Caco-2 (cell line): ENCODE results near the gene CRABP2. TPM values are rescaled to one million over a fixed set of nuclear protein-coding genes. Genes with fewer than 3 reads are reported as not detected.

ENCODE experiments used
- BruUV-seq: library from RNA; stranded (reverse); fragments of 400-500 nt; replicated peaks from 2 replicates; lab custom pipeline; 2021; lab: Mats Ljungman, UMichigan
- CTCF ChIA-PET: fragments of 300-600 bp; sonication (Branson Sonifier 250); formaldehyde crosslinking; loops from one replicate; lab custom pipeline; 2022; ENCODE audit warnings: antibody characterized with exemption; lab: Charles Lee
- POLR2A ChIA-PET: fragments of 300-600 bp; sonication (Branson Sonifier 250); formaldehyde crosslinking; loops from one replicate; lab custom pipeline; 2022; ENCODE audit warnings: antibody characterized with exemption; lab: Charles Lee
- DNase-seq, 2 experiments: peaks; one replicate each; pipeline versions ENCODE4 v3.0.0 to v3.0.0-alpha.2; 2020 to 2022
- H3K27me3 ChIP-seq: replicated peaks from 2 replicates; pipeline ENCODE4 v1.6.0; 2011; ENCODE audit warnings: low read length; ENCODE audit not compliant: control insufficient read depth, insufficient read depth
- H3K36me3 ChIP-seq: 2 replicates; pipeline ENCODE4 v1.5.1; 2011; ENCODE audit warnings: low read length; ENCODE audit not compliant: control insufficient read depth, insufficient read depth
- H3K4me1 ChIP-seq: fragments of 250-450 bp; sonication (Bioruptor Pico); 2 replicates; pipeline ENCODE4 v1.5.1; 2020; ENCODE audit warnings: mild to moderate bottlenecking
- H3K4me3 ChIP-seq: 2 replicates; pipeline ENCODE4 v1.5.1; 2011; ENCODE audit warnings: low read depth, mild to moderate bottlenecking, control low read depth, low read length
- H3K9me3 ChIP-seq: fragments of 250-450 bp; sonication (Bioruptor Pico); 2 replicates; pipeline ENCODE4 v1.5.1; 2020; ENCODE audit warnings: mild to moderate bottlenecking, moderate library complexity
- H3K27ac Mint-ChIP-seq: one replicate; pipeline ENCODE4 v1.8.0; 2022; ENCODE audit warnings: mixed read lengths; ENCODE audit not compliant: unreplicated experiment
- H3K27me3 Mint-ChIP-seq: one replicate; pipeline ENCODE4 v1.8.0; 2022; ENCODE audit warnings: mixed read lengths; ENCODE audit not compliant: insufficient read depth, unreplicated experiment
- H3K36me3 Mint-ChIP-seq: one replicate; pipeline ENCODE4 v1.8.0; 2022; ENCODE audit warnings: mild to moderate bottlenecking, mixed read lengths; ENCODE audit not compliant: insufficient read depth, unreplicated experiment
- H3K4me1 Mint-ChIP-seq: one replicate; pipeline ENCODE4 v1.8.0; 2022; ENCODE audit warnings: low read depth, mixed read lengths; ENCODE audit not compliant: unreplicated experiment
- H3K4me3 Mint-ChIP-seq: one replicate; pipeline ENCODE4 v1.8.0; 2022; ENCODE audit warnings: mild to moderate bottlenecking, moderate library complexity, mixed read lengths; ENCODE audit not compliant: unreplicated experiment
- H3K9me3 Mint-ChIP-seq: one replicate; pipeline ENCODE4 v1.8.0; 2022; ENCODE audit warnings: mixed read lengths; ENCODE audit not compliant: unreplicated experiment
- intact Hi-C: fragments of 100-400 bp; cut with micrococcal nuclease; formaldehyde crosslinking; loops from one replicate; pipeline ENCODE4 v1.10.0; 2022; ENCODE audit not compliant: unreplicated experiment
- total RNA-seq: library from RNA; stranded (reverse); gene quantifications from 2 replicates; pipeline ENCODE4 v1.2.3, GENCODE V29; 2022
- TF ChIP-seq, protein P1 (sequence below), 2 experiments: fragments of 200-600 bp in 1 of 2; IDR thresholded peaks; 1 replicate in 1 of 2; 2 replicates in 1 of 2; pipeline versions ENCODE4 v1.5.1 to v1.8.0; 2011 to 2022; ENCODE audit warnings: antibody characterized with exemption in 1 of 2, control low read depth in 1 of 2, inconsistent platforms in 1 of 2, low read depth in 1 of 2, low read length in 1 of 2, mild to moderate bottlenecking in 1 of 2, moderate library complexity in 1 of 2; ENCODE audit not compliant: insufficient read depth in 1 of 2, severe bottlenecking in 1 of 2, unreplicated experiment in 1 of 2

The CRABP2 gene
- total RNA-seq, 1 experiment from 2014 or later: 27.1 TPM

DNA sequence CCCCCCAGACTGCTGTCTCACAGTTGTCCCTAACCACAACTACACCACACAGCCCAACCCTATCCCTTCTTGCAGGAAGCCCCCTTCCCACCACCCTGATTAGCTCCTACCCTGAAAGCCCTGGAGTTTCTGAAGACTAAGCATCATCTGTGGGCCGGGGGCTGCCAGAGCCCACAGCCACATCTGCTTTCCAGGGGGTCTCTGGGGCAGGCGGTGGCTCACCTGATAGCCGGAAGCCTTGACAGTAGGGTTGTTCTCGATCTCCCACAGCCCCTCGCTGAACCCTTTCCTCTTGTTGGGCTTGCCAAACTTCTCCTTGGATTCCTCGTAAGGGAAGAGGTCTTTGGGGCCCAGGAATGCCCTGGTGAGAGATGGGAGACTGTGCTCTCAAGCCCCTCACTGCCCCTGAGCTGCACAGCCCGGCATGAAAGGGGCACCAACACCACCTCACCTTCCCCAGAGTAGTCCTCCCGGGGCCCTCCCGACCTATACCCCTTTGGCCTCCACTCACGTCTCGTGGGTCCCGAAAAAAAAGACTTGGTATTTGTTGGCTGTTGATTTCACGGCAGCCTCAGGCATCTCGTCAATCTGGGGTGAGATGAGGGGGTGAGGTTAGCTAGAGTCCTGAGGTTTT, 39.5 kb upstream of the CRABP2 start:
- Mint-ChIP-seq H3K27me3 (no peaks in the 10 kb centered on the region), H3K4me1 (peaks cover 43% of the 10 kb centered on the region), H3K9me3 (no peaks in the 10 kb centered on the region), H3K4me3 (no peak overlapping the region), H3K36me3 (peaks cover 81% of the 10 kb centered on the region), H3K27ac (peak overlapping the region; percentile 100)
- ChIA-PET CTCF (no interaction called here), POLR2A (no interaction called here)
- intact Hi-C loops: no loop called here
- TF ChIP-seq, protein P1, sequence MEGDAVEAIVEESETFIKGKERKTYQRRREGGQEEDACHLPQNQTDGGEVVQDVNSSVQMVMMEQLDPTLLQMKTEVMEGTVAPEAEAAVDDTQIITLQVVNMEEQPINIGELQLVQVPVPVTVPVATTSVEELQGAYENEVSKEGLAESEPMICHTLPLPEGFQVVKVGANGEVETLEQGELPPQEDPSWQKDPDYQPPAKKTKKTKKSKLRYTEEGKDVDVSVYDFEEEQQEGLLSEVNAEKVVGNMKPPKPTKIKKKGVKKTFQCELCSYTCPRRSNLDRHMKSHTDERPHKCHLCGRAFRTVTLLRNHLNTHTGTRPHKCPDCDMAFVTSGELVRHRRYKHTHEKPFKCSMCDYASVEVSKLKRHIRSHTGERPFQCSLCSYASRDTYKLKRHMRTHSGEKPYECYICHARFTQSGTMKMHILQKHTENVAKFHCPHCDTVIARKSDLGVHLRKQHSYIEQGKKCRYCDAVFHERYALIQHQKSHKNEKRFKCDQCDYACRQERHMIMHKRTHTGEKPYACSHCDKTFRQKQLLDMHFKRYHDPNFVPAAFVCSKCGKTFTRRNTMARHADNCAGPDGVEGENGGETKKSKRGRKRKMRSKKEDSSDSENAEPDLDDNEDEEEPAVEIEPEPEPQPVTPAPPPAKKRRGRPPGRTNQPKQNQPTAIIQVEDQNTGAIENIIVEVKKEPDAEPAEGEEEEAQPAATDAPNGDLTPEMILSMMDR (IDR thresholded peaks at IDR 0.05; ENCODE audit: insufficient read depth in 1 of 2, low read depth in 1 of 2, low read length in 1 of 2, severe bottlenecking in 1 of 2, unreplicated experiment in 1 of 2): no peak
- BruUV-seq: no TSS peak
- H3K4me3 ChIP-seq: no peak overlapping the region
- no peak for DNase-seq
- H3K27me3 ChIP-seq: no peaks in the 10 kb centered on the region
- H3K4me1 ChIP-seq: peaks cover 44% of the 10 kb centered on the region
- no peaks in the 10 kb centered on the region for H3K9me3 ChIP-seq
- peaks cover 15% of the 10 kb centered on the region for H3K36me3 ChIP-seq

DNA sequence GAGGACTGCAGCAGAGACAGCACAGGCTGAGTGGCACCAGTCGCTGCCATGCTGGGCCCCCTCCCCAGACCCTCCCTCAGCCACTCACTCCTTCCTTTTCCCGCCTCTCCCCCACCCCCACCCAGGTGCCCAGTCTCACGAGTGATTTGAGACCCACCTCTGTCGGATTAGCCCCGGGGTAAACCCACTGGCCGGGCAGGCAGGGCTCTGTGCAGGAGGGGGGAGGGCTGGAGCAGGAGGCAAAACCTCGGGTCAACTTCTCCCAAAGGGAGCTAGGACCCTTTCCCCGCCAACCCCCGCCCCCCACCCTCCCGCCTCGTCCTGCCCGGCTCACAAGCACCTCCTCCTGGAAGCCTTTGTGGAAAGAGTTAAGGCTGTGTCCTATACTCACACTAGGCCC, 39.0 kb upstream of the CRABP2 start:
- no peak for DNase-seq
- H3K9me3 ChIP-seq: no peaks in the 10 kb centered on the region
- H3K36me3 Mint-ChIP-seq: peaks cover 81% of the 10 kb centered on the region
- TF ChIP-seq, protein P1 (IDR thresholded peaks at IDR 0.05; ENCODE audit: insufficient read depth in 1 of 2, low read depth in 1 of 2, low read length in 1 of 2, severe bottlenecking in 1 of 2, unreplicated experiment in 1 of 2): no peak
- BruUV-seq: no TSS peak
- ChIA-PET CTCF (no interaction called here), POLR2A (no interaction called here)
- peaks cover 40% of the 10 kb centered on the region for H3K4me1 ChIP-seq
- H3K4me3 ChIP-seq: no peak overlapping the region
- peaks cover 43% of the 10 kb centered on the region for H3K4me1 Mint-ChIP-seq
- no peak overlapping the region for H3K4me3 Mint-ChIP-seq
- peaks cover 15% of the 10 kb centered on the region for H3K36me3 ChIP-seq
- H3K9me3 Mint-ChIP-seq: no peaks in the 10 kb centered on the region
- H3K27me3 Mint-ChIP-seq: no peaks in the 10 kb centered on the region
- intact Hi-C loops: no loop called here
- H3K27ac Mint-ChIP-seq: peak overlapping the region; percentile 67
- no peaks in the 10 kb centered on the region for H3K27me3 ChIP-seq

DNA sequence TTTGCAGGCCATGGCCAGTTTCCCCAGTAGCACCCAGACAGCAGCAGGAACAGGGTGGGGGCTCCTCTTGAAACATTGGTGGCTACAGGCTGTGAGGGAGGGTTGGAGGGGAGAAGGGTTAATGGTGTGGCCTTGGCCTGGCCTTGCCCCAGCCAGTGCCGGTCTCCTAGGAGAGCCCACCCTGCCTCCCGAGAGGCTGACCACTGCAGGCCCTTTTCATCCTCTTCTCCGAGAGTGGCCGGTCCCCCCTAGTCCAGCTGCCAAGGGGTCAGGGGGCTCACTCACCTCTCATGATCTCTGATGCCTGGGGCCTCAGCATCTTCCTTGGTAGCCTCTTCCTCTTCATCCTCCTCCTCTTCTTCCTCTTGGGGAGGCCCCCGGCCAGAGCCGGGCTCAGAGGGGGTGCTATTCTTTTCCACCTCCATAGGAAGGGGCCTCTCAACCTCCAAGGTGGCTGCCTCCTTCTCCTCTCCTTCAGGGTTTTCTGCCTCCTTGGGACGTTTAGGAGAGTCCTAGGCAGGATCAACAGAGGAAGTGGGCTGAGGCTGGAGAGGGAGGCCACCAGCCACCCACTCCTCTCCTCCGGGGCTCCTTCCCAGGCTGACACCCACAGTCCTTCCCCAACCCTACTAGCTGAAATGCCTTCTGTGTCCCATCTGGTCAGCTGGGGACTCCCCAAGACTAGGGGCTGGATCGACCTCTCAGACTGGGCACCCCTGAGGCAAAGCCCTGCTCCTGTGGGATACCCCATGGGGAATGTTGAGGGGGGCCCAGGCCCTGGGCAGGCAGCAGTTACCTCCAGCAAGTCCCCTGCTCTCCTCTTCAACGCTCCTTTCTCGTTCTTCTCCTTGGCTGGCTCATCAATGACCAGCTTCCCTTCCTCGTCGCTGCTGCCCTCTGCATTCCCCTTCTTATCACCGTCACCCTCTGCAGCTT, 38.3 kb upstream of the CRABP2 start:
- H3K36me3 Mint-ChIP-seq: peaks cover 75% of the 10 kb centered on the region
- peak overlapping the region; percentile 67 for H3K27ac Mint-ChIP-seq
- intact Hi-C loops: no loop called here
- peak overlapping the region; percentile 28 for H3K4me3 Mint-ChIP-seq
- peaks cover 33% of the 10 kb centered on the region for H3K4me1 ChIP-seq
- CTCF ChIA-PET: interaction anchor here (0.8 kb wide), 1 partner anchor 23 kb away, joined by 3 read pairs; the partner anchor contains the start of gene PRCC
- no peaks in the 10 kb centered on the region for H3K27me3 ChIP-seq
- no peaks in the 10 kb centered on the region for H3K27me3 Mint-ChIP-seq
- no peak overlapping the region for H3K4me3 ChIP-seq
- no peak for DNase-seq
- no TSS peak for BruUV-seq
- peaks cover 39% of the 10 kb centered on the region for H3K4me1 Mint-ChIP-seq
- peaks cover 13% of the 10 kb centered on the region for H3K36me3 ChIP-seq
- TF ChIP-seq, protein P1 (IDR thresholded peaks at IDR 0.05; ENCODE audit: insufficient read depth in 1 of 2, low read depth in 1 of 2, low read length in 1 of 2, severe bottlenecking in 1 of 2, unreplicated experiment in 1 of 2): no peak
- H3K9me3 ChIP-seq: no peaks in the 10 kb centered on the region
- H3K9me3 Mint-ChIP-seq: no peaks in the 10 kb centered on the region
- POLR2A ChIA-PET: no interaction called here
